GM21529 (cell line): ENCODE data around the gene CLEC2L.

Source experiments
- ATAC-seq: cut with Tn5 transposase; IDR thresholded peaks from one replicate; pipeline ENCODE4 v1.9.1; 2021; ENCODE audit not compliant: unreplicated experiment

CLEC2L gene

GRCh38 chr7:139523199-139523941 lies at the start of gene CLEC2L:
Gene CLEC2L (plus strand): TSS chr7:139523685. CDS start chr7:139523928, 243 bp downstream.
- ATAC-seq: no peak

- ATAC-seq: no peak
Measured at GRCh38 chr7:139476139-139476538, 47.3 kb upstream of the CLEC2L start.

GRCh38 chr7:139476891-139477290 lies 46.6 kb upstream of the CLEC2L start:
- no peak for ATAC-seq

GRCh38 chr7:139479620-139480019 lies 43.9 kb upstream of the CLEC2L start:
- no peak for ATAC-seq

GRCh38 chr7:139481364-139481763 lies 42.1 kb upstream of the CLEC2L start:
- no peak for ATAC-seq

GRCh38 chr7:139482122-139482521 lies 41.4 kb upstream of the CLEC2L start:
- no peak for ATAC-seq

GRCh38 chr7:139482662-139483466 lies 40.6 kb upstream of the CLEC2L start:
- ATAC-seq: peak; percentile 23

- ATAC-seq: no peak
Measured at GRCh38 chr7:139487366-139488080, 36.0 kb upstream of the CLEC2L start.

- no peak for ATAC-seq
Measured at GRCh38 chr7:139488810-139489209, 34.7 kb upstream of the CLEC2L start.

GRCh38 chr7:139490130-139490529 lies 33.4 kb upstream of the CLEC2L start:
- no peak for ATAC-seq

GRCh38 chr7:139492293-139492692 lies 31.2 kb upstream of the CLEC2L start:
- ATAC-seq: no peak

GRCh38 chr7:139494835-139495579 lies 28.5 kb upstream of the CLEC2L start:
- peak; percentile 85 for ATAC-seq

- ATAC-seq: no peak
Measured at GRCh38 chr7:139495580-139496125, 27.8 kb upstream of the CLEC2L start.

- no peak for ATAC-seq
Measured at GRCh38 chr7:139496528-139496927, 27.0 kb upstream of the CLEC2L start.

GRCh38 chr7:139500770-139501138 lies 22.7 kb upstream of the CLEC2L start:
- ATAC-seq: no peak

- ATAC-seq: no peak
Measured at GRCh38 chr7:139502226-139502625, 21.3 kb upstream of the CLEC2L start.

GRCh38 chr7:139505563-139505962 lies 17.9 kb upstream of the CLEC2L start:
- ATAC-seq: no peak

GRCh38 chr7:139509535-139509934 lies 13.9 kb upstream of the CLEC2L start:
- ATAC-seq: no peak

- no peak for ATAC-seq
Measured at GRCh38 chr7:139511315-139511714, 12.2 kb upstream of the CLEC2L start.

- no peak for ATAC-seq
Measured at GRCh38 chr7:139515266-139515665, 8.2 kb upstream of the CLEC2L start.

GRCh38 chr7:139521439-139521838 lies 2.0 kb upstream of the CLEC2L start:
- no peak for ATAC-seq
